GM06990 (cell line): Measurements from ENCODE around the gene CACNA2D2.

Experiments used
- DNase-seq: peaks from one replicate; pipeline ENCODE4 v3.0.0-alpha.2; 2011; ENCODE audit not compliant: insufficient read length; ENCODE audit errors: extremely low read depth
- H3K27me3 ChIP-seq: replicated peaks from 2 replicates; pipeline ENCODE4 v1.6.0; 2011; ENCODE audit warnings: low read length; ENCODE audit not compliant: control insufficient read depth, insufficient read depth
- H3K36me3 ChIP-seq: 2 replicates; pipeline ENCODE4 v1.5.1; 2011; ENCODE audit warnings: low read length; ENCODE audit not compliant: control insufficient read depth, insufficient read depth
- H3K4me3 ChIP-seq: replicated peaks from 2 replicates; pipeline ENCODE4 v1.5.1; 2011; ENCODE audit warnings: low read depth, mild to moderate bottlenecking, control low read depth, low read length
- TF ChIP-seq, protein P1 (sequence below): IDR thresholded peaks from 2 replicates; pipeline ENCODE4 v1.5.1; 2011; ENCODE audit warnings: low read length, control low read depth, mild to moderate bottlenecking, inconsistent platforms; ENCODE audit not compliant: insufficient read depth, poor library complexity, severe bottlenecking

The CACNA2D2 gene

DNA sequence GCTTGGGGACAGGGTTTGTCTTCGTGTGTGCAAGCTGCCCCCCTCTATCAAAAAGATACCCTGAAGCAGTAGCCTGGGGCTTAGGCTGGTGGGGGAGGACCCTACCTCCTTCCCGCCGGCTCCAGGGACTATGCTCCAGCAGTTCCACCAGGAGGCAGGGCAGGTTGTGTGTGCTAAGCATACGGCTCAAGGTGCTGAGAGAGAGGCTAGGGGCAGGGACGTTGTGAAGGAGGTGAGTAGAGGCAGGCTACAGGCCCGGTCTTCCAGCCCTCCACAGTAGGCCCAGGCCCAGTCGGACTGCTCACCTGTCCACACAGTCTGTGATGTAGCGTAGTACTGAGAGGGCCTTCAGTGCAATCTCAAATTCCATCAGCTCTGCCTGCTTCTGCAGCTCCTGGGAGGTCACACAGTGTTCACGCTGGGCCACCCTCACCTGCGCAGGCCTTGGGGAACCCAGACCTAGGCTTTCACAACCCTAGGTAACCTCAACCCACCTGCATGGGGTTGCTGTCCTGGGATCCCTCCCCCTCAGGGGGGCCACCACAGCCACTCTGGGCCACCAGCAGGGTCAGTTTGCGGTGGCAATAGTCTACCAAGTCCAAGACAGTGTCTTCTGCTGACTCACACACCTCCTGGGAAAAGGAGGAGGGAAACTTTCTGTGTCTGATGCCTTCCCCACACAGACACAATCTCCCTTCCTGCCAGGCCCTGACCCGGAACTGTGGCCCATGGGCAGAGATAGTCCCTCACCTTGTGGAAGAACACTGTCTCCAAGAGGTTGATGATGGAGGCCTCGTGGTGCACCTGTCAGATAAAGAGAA is 160.4 kb downstream of the CACNA2D2 start:
- TF ChIP-seq, protein P1, sequence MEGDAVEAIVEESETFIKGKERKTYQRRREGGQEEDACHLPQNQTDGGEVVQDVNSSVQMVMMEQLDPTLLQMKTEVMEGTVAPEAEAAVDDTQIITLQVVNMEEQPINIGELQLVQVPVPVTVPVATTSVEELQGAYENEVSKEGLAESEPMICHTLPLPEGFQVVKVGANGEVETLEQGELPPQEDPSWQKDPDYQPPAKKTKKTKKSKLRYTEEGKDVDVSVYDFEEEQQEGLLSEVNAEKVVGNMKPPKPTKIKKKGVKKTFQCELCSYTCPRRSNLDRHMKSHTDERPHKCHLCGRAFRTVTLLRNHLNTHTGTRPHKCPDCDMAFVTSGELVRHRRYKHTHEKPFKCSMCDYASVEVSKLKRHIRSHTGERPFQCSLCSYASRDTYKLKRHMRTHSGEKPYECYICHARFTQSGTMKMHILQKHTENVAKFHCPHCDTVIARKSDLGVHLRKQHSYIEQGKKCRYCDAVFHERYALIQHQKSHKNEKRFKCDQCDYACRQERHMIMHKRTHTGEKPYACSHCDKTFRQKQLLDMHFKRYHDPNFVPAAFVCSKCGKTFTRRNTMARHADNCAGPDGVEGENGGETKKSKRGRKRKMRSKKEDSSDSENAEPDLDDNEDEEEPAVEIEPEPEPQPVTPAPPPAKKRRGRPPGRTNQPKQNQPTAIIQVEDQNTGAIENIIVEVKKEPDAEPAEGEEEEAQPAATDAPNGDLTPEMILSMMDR: no peak
- Histone ChIP-seq H3K36me3 (peaks cover 6% of the 10 kb centered on the region), H3K4me3 (no peak overlapping the region), H3K27me3 (no peaks in the 10 kb centered on the region)
- DNase-seq: no peak

DNA sequence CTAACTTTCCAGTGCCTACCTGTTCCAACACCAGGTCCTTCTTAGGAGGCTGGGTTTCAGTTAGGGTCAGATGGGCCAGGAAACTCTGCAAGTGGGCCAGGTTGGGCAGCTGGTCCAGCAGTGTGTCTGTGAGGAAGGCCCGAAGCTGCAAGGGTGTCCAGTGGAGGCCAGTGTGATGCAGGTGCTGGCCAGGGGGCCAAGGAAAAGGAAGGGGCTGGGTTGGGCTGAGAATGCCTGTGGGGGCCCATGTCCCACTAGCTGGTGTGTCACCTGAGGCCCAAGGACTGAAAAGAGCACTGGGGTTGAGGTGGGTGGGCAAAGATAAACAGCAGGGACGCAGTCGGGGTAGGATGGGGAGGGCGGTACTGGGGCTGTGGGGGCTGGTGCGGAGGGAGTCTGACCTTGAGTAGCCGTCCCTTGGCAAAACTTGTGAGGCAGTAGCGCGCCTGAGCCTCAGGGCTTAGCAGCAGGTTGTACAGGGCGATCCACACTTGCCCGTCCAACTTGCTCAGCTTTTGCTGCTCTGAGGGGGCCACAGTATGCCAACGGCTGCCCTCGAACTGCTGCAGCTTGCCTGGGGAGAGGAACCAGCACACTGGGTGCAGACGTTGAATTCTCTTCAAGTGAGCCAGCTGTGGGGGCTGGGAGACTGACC is 161.3 kb downstream of the CACNA2D2 start:
- Histone ChIP-seq H3K27me3 (no peaks in the 10 kb centered on the region), H3K36me3 (no peaks in the 10 kb centered on the region), H3K4me3 (no peak overlapping the region)
- TF ChIP-seq, protein P1: no peak
- DNase-seq: no peak

DNA sequence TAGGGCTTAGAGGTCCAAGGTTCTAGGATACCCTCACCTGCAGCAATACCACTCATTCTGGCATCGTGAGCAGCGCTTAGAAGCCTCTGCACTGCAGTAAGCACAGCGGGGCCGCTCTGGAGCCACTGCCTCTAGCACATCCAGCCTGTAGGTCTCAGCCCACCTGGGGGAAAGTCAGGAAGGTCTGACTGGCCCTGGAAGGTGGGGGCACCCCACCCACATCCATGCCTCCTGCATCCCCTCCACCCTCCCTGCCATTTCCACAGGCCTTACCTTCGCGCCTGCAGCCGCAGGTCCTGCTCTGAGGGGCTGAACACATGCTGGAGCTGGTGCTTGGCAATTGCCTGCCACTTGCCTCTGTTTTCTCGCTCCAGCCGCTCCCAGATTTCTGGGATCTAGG is 161.9 kb downstream of the CACNA2D2 start:
- Histone ChIP-seq H3K27me3 (no peaks in the 10 kb centered on the region), H3K4me3 (peak overlapping the region; percentile 93), H3K36me3 (no peaks in the 10 kb centered on the region)
- DNase-seq: no peak
- TF ChIP-seq, protein P1: no peak

DNA sequence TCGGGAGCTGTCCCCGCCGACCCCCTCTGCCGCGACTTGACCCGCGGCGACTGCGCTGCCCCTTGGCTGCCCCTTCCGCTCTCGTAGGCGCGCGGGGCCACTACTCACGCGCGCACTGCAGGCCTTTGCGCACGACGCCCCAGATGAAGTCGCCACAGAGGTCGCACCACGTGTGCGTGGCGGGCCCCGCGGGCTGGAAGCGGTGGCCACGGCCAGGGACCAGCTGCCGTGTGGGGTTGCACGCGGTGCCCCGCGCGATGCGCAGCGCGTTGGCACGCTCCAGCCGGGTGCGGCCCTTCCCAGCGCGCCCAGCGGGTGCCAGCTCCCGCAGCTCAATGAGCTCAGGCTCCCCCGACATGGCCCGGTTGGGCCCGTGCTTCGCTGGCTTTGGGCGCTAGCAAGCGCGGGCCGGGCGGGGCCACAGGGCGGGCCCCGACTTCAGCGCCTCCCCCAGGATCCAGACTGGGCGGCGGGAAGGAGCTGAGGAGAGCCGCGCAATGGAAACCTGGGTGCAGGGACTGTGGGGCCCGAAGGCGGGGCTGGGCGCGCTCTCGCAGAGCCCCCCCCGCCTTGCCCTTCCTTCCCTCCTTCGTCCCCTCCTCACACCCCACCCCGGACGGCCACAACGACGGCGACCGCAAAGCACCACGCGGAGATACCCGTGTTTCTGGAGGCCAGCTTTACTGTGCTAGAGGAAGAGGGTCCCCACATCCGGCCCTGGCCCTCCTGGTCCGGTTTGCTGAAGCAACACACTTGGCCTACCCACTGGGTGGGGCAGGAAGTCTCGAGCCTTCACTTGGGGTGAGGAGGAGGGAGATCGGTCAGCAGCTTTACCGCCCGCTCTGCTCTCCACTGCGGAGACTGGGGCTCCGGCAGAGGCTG is 162.7 kb downstream of the CACNA2D2 start, which contains the start of gene RASSF1:
TSS of gene RASSF1 (minus strand) at position 389 of the 882 bp plus-strand sequence. CDS start at position 358, 31 bp downstream.
- Histone ChIP-seq H3K4me3 (peak within 1 kb of the TSS; percentile 93), H3K36me3 (no peaks in the 10 kb centered on the region), H3K27me3 (no peaks in the 10 kb centered on the region)
- TF ChIP-seq, protein P1: no peak
- peak; percentile 86 for DNase-seq

DNA sequence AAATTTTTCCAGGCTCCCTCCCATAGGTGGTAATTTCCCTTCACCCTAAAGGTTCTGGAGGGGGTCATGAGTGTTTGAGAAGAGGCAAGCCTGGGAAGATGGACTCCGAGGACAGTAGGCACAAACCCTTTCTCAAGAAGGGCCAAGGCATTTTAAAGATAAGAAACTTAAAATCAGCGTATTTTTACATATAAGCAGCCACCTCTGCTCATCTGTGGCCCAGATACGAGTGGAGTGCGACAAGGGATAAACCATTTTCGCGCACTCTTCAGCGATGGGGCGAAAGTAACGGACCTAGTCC is 163.3 kb downstream of the CACNA2D2 start:
- DNase-seq: no peak
- Histone ChIP-seq H3K27me3 (no peaks in the 10 kb centered on the region), H3K4me3 (peak overlapping the region; percentile 93), H3K36me3 (no peaks in the 10 kb centered on the region)
- TF ChIP-seq, protein P1: no peak
